Loucy (cell line): ENCODE measurements around the gene LAMA5.

Experiments used
- H2AFZ ChIP-seq: fragments of 200-600 bp; sonication (generic); 2 replicates; pipeline ENCODE4 v1.6.0; 2016; ENCODE audit warnings: antibody characterized with exemption, mild to moderate bottlenecking, low read length, moderate library complexity
- H3F3A ChIP-seq: fragments of 200-600 bp; 2 replicates; pipeline ENCODE4 v1.6.0; 2016; ENCODE audit warnings: antibody characterized with exemption, low read depth, mild to moderate bottlenecking
- H3K27me3 ChIP-seq: fragments of 200-600 bp; sonication (generic); 2 replicates; pipeline ENCODE4 v1.6.1; 2014; ENCODE audit warnings: low read length, mild to moderate bottlenecking; ENCODE audit not compliant: insufficient read depth, poor library complexity, severe bottlenecking
- H3K36me3 ChIP-seq: fragments of 200-600 bp; sonication (generic); 2 replicates; pipeline ENCODE4 v1.6.1; 2016; ENCODE audit warnings: low read length; ENCODE audit not compliant: insufficient read depth
- H3K4me1 ChIP-seq: fragments of 200-600 bp; sonication (generic); 2 replicates; pipeline ENCODE4 v1.5.1; 2014; ENCODE audit warnings: low read length, mild to moderate bottlenecking; ENCODE audit not compliant: insufficient read depth, poor library complexity, severe bottlenecking
- H3K4me2 ChIP-seq: fragments of 200-600 bp; sonication (generic); 2 replicates; pipeline ENCODE4 v1.6.0; 2014; ENCODE audit warnings: antibody characterized with exemption, low read length, low read depth, mild to moderate bottlenecking; ENCODE audit not compliant: poor library complexity, severe bottlenecking
- H3K4me3 ChIP-seq: fragments of 200-600 bp; sonication (generic); 2 replicates; pipeline ENCODE4 v1.5.1; 2014; ENCODE audit warnings: low read length, mild to moderate bottlenecking, mixed read lengths; ENCODE audit not compliant: poor library complexity, severe bottlenecking
- H3K79me2 ChIP-seq: fragments of 200-600 bp; sonication (generic); 2 replicates; pipeline ENCODE4 v1.6.1; 2014; ENCODE audit warnings: low read length; ENCODE audit not compliant: insufficient read depth
- H3K9ac ChIP-seq: fragments of 200-600 bp; sonication (generic); 2 replicates; pipeline ENCODE4 v1.6.0; 2014; ENCODE audit warnings: mild to moderate bottlenecking, low read depth, low read length, moderate library complexity; ENCODE audit not compliant: poor library complexity, severe bottlenecking
- H3K9me2 ChIP-seq: fragments of 200-600 bp; sonication (generic); replicated peaks from 2 replicates; pipeline ENCODE4 v1.6.1; 2016; ENCODE audit warnings: low read depth, low read length, mixed read lengths
- H3K9me3 ChIP-seq: fragments of 200-600 bp; sonication (generic); 2 replicates; pipeline ENCODE4 v1.6.1; 2014; ENCODE audit warnings: mild to moderate bottlenecking, antibody characterized with exemption, low read length, low read depth; ENCODE audit not compliant: insufficient read depth
- H4K20me1 ChIP-seq: fragments of 200-600 bp; sonication (generic); 2 replicates; pipeline ENCODE4 v1.6.0; 2014; ENCODE audit warnings: antibody characterized with exemption, low read length, mild to moderate bottlenecking; ENCODE audit not compliant: insufficient read depth, poor library complexity, severe bottlenecking
- EZH2phosphoT487 ChIP-seq: fragments of 200-600 bp; IDR thresholded peaks from 2 replicates; pipeline ENCODE4 v1.6.1; 2018; ENCODE audit warnings: antibody characterized with exemption, mild to moderate bottlenecking, moderate library complexity, borderline replicate concordance
- TF ChIP-seq, protein P1 (sequence below): fragments of 200-600 bp; sonication (generic); conservative IDR thresholded peaks from 2 replicates; pipeline ENCODE4 v1.5.1; 2014; ENCODE audit warnings: mild to moderate bottlenecking, antibody characterized with exemption, low read length

LAMA5 gene

DNA sequence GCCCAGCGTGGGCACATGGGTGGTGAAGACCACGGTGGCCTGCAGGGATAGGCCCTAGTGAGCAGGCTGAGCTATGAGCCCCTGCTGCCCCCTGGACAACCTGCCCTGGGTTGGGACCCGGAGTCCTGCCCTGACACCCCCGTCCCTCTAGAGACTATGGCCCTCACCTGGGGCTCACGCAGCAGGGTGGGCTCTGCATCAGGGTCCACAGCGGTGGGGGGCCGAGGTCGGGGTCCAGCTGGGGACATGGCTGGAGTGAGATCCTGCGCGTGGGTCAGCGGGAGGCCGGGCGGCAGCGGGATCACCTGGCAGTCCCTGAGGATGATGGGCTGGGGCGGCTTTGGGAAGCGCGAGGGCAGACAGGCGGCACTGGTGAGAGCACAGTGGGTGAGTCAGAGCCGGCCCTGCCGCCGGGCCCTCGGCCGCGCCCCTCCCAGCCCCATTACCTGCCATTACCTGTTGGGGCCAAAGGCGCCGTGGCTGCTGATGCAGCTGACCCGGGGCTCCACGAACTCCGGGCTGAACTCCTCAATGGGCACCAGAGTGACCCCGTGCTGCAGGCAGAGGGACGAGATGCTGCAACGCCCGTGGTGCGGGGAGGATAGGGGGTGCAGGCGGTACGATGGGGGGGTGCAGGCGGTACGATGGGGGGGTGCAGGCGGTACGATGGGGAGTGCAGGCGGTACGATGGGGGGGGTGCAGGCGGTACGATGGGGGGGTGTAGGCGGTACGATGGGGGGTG lies 36.4 kb downstream of the LAMA5 start:
- Histone ChIP-seq H3K9me3 (no peaks in the 10 kb centered on the region), H3K4me3 (no peak overlapping the region), H3K9ac (no peak overlapping the region), H3K4me1 (no peaks in the 10 kb centered on the region), H4K20me1 (no peaks in the 10 kb centered on the region), H3K27me3 (no peaks in the 10 kb centered on the region), H3K79me2 (no peaks in the 10 kb centered on the region), H3F3A (no peaks in the 10 kb centered on the region), H3K36me3 (no peaks in the 10 kb centered on the region), H2AFZ (no peak overlapping the region), H3K4me2 (no peak overlapping the region), H3K9me2 (no peaks in the 10 kb centered on the region)
- TF ChIP-seq EZH2phosphoT487 = no peak
- TF ChIP-seq, protein P1, sequence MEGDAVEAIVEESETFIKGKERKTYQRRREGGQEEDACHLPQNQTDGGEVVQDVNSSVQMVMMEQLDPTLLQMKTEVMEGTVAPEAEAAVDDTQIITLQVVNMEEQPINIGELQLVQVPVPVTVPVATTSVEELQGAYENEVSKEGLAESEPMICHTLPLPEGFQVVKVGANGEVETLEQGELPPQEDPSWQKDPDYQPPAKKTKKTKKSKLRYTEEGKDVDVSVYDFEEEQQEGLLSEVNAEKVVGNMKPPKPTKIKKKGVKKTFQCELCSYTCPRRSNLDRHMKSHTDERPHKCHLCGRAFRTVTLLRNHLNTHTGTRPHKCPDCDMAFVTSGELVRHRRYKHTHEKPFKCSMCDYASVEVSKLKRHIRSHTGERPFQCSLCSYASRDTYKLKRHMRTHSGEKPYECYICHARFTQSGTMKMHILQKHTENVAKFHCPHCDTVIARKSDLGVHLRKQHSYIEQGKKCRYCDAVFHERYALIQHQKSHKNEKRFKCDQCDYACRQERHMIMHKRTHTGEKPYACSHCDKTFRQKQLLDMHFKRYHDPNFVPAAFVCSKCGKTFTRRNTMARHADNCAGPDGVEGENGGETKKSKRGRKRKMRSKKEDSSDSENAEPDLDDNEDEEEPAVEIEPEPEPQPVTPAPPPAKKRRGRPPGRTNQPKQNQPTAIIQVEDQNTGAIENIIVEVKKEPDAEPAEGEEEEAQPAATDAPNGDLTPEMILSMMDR = no peak

DNA sequence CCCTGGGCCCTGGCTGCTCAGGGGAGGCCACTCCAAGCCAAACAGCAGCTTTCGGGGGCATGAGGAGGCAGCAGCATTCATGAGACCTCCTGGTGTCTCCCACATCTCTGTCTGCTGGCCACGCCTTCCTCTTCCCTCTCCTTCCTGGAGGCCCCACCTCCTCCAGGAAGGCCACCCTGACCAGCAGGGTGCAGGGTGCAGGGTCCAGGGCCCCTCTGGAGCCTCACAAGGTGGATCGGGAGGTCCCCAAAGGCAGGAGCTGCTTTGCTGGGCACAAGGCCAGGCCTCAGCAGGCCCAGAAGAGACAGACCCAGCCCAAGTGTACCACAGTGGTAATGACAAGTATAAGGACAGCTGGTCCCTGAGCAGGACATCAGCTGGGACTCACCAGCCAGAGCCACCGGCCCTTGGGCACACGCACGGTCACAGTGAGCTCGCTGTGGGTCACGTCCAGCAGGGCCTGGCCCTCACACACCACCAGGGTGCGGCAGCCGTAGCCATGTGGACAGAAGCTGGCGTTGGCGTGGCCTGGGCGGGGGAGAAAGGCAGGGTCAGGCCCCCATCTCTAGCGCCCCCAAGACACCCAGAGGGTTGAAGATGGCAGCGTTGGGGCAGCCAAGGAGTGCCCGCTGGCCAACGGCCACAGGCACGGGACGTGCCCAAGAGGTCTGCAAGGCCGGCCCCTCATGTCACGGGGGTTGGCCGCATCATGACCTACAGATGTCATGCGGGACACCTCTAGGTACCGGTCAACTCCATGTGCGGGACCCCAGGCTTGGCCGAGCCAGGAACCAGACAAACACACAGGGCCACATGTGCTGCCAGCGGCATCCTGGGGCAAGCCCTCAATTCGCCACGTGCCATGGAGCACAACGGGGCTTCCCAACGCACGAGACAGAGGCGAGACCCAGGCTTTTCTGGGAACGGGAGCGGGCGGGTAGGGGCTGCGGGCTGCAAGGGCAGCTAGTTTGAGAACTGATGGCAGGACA lies 37.4 kb downstream of the LAMA5 start:
- H4K20me1 ChIP-seq = no peaks in the 10 kb centered on the region
- H2AFZ ChIP-seq = no peak overlapping the region
- H3K9ac ChIP-seq = no peak overlapping the region
- H3K9me3 ChIP-seq = no peaks in the 10 kb centered on the region
- H3K79me2 ChIP-seq = no peaks in the 10 kb centered on the region
- no peaks in the 10 kb centered on the region for H3K36me3 ChIP-seq
- no peaks in the 10 kb centered on the region for H3K4me1 ChIP-seq
- H3K4me2 ChIP-seq = no peak overlapping the region
- H3K4me3 ChIP-seq = no peak overlapping the region
- TF ChIP-seq EZH2phosphoT487 = no peak
- TF ChIP-seq, protein P1 = no peak
- H3K27me3 ChIP-seq = no peaks in the 10 kb centered on the region
- no peaks in the 10 kb centered on the region for H3F3A ChIP-seq
- H3K9me2 ChIP-seq = no peaks in the 10 kb centered on the region

DNA sequence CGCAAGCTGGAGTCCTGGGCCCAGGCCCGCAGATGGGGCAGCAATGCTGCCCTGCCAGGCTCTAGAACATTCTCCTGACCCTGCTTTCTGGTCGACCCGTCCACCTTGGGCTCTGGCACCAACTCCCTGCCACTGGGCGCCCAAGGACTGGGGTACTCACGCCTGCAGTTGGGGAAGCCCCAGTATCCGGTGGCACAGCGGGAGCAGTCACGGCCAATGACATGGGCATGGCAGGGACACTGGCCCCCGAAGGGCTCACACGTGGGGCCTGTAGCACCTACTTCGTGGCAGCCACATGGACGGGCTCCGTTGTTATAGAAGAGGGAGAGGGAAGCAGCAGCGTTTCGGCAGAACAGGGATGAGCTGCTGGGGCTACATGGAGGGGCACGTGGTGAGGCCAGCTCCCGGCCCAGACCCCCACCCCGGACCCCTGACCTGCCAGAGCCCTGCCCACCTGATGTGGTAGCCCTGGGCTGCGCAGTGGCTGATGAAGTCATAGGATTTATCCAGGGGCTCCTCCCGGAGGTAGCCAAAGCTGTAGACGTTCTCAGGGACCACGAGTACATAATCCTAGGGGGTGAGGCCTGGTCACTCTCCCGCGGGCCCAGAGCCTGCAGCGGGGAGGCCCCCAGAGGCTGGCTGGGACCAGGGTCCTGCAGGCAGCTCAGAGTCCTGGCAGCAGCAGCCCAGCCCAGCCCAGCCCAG lies 38.3 kb downstream of the LAMA5 start:
- Histone ChIP-seq H3K9me2 (no peaks in the 10 kb centered on the region), H3K27me3 (no peaks in the 10 kb centered on the region), H4K20me1 (no peaks in the 10 kb centered on the region), H3K9ac (no peak overlapping the region), H3K79me2 (no peaks in the 10 kb centered on the region), H3K9me3 (no peaks in the 10 kb centered on the region), H3F3A (no peaks in the 10 kb centered on the region), H3K4me2 (no peak overlapping the region), H3K4me1 (no peaks in the 10 kb centered on the region), H3K36me3 (no peaks in the 10 kb centered on the region), H3K4me3 (no peak overlapping the region), H2AFZ (no peak overlapping the region)
- TF ChIP-seq EZH2phosphoT487 = no peak
